Activated CD4-positive, CD25-positive, alpha-beta regulatory T cell treated with anti-CD3 and anti-CD28 coated beads, Interleukin-2, amount 50 U/mL, for 72 hours (primary cell): ENCODE results near the gene FRMD7.
"Not testable (repeated sequence)": the region's sequence is repeated elsewhere in the genome, so short reads cannot be mapped to it uniquely, and the experiment has no call there.

Source experiments
- DNase-seq: peaks from one replicate; pipeline ENCODE4 v3.0.0; 2021

Gene FRMD7

DNA sequence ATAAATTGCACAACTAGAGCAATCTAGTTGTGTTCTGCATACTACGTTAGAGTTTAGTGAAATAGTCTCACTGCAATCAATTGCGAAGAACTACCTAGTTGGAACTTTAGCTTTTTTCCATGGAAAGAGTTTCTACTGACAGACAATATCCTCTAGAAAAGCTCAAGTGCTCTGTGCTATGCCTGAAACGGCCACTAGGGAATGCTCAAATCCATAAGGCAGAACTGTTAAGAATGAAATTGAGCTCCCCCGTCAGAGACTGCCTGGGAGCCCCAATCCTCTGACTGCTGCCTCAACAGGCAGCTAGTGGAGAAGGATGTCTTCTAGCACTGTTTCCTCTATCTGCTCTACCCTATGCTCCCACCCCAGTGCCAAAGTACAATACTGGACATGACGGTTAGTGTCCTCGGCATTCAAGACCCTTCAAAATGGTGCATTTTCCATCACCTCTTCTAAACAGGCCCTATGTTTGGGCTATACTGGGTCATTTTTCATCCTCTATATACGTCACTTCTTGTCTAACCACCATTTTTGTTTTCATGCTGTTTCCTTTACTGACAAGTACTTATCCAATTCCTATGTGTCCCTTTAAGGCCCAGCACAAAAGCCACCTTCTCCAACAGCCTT is 35.3 kb downstream of the FRMD7 start:
- peak; percentile 32 for DNase-seq

DNA sequence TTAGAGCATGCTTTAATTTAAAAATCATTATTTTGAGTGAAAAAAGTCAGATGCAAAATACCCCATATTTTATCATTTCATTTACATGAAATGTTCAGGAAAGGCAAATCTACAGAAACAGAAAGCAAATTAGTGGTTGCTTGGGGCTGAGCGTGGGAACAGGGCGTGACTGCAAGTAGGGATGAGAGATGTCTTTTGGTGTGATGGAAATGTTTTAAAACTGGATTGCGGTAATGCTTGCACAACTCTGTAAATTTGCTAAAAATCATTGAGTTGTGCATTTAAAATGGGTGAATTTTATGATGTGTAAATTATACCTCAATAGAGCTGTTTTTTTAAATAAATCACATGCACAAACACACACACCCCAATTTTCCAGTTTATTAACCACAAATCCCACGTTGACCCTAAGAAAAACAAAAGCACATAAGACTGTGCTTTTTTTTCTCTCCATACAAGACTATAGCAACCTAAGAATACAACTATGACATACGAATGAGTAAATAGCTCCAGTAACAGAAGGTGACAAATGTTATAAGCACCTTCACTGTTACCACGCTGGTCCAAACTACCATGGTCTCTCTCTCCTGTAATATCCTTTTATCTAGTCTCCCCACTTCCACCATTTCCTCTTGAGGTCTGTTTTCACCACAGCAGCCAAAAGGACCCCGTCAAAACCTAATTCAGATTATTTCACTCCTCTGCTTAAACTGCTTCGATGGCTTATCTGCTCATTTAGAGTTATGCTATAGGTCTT is 37.2 kb downstream of the FRMD7 start:
- no peak for DNase-seq

DNA sequence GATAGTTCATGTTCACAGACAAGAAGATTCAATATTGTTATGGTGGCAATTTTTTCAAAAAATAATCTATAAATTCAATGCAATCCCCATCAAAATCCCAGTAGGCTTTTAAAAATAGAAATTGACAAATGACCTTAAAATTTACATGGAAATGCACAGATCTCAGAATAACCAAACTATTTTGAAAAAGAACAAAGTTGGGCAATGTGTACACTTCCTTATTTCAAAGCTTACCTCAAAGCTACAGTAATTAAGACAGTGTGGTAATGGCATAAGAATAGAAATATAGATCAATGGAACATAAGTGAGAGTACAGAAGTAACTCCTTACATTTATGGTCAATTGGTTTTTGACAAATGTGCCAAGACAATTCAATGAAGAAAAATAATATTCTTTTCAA is 39.0 kb downstream of the FRMD7 start:
- DNase-seq: no peak

DNA sequence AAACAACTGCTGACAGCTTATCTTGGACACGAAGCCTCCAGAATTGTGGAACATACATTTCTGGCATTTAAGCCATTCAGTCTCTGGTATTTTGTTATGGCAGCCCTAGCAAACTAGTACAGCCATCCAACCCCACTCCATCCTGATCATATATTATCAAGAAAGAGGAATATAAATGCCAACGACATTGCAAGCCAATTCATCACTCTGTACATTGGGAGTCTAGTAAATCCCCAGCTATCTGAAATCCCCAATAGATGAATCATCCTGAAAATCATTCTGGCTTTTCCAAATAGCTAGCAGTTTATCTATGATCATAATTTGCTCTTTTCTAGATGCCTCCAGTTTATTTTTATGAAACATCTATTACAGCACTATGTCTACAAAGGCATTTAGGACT is 41.1 kb downstream of the FRMD7 start:
- no peak for DNase-seq

DNA sequence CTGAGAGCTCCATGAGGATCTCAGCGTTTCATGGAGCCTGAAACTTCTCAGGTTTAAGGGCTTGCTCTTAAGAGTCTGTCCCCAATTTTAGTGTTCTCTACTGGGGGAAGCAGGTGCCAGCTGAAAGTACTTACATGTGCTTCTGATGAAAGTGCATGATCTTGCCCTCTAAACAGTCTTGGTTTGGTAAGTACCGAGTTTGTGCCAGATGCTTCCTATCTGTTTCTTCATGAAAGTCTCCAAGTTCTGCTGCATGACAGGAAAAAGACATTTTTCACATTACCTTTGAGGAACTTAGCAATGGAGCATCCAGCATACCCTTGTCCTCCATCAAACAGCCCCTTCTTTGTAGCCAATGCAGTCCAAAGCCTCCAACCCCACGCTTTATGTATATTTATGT is 42.0 kb downstream of the FRMD7 start:
- DNase-seq: no peak

DNA sequence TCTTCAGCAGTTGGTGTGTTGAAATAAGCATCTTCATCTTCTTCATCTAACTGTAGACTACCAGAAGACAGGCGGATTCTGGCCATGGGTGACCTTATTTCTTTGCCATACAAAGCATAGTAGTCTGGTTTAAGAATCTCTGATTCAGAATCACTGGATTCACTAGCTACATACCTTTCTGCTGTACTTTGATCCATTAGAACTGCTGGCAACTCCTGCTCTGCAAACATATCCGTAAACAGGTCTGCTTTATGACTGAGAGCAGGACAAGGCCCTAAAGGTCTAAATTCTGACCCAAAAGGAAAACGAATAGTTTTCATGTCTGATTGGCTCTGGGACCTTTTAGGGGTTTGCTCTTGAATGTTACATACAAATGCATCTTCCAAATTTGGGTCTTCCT is 49.9 kb downstream of the FRMD7 start:
- no peak for DNase-seq

DNA sequence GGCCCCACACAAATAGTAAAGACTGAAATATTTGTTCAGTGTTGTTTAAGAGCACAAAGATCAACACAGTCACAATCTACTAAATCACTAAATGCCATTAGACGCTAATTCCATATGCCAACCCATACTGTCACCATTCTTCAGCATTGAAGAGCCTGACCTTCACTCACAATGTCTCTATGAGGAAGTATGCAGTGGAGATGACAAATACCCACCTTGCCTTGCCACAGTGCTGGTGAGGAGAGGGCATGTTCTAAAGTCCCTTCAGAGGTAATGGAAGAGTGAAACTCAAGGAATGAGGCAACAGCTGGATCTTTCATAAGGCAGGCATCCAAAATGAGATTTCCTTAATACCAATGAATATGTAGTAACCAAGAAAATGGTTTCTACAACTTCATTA is 50.4 kb downstream of the FRMD7 start:
- DNase-seq: no peak

DNA sequence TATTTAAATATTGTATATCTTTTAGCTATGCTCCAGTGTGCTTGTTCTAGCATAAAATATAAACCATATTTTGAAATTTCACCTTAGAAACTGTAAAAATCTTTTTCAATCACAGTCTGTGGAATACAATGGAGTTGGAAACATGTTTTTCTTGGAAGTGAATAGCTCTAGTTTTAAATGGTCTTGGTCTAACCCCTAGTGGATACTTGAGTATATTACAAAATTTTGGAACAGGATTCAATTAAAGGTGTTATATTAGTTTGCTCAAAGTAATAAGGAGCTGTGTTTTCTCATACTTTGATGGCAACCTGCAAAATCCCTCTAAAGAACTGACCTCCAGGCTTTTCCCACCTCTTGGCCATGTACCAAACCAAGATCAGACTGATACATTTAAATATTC is 56.6 kb downstream of the FRMD7 start:
- no peak for DNase-seq

DNA sequence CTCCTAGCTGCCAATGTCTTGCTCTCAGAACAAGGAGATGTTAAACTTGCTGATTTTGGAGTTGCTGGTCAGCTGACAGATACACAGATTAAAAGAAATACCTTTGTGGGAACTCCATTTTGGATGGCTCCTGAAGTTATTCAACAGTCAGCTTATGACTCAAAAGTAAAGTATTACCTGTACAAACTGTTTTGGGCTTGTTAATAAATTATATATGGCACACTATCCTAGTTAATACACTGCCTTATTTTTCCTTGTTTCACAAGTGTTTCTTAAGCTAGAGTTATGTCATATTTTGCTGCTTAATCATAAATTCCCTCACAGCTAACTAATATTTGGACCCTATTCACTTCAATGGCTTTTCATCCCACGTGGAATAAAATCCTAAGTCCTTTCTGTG is 59.4 kb downstream of the FRMD7 start:
- DNase-seq: no peak

DNA sequence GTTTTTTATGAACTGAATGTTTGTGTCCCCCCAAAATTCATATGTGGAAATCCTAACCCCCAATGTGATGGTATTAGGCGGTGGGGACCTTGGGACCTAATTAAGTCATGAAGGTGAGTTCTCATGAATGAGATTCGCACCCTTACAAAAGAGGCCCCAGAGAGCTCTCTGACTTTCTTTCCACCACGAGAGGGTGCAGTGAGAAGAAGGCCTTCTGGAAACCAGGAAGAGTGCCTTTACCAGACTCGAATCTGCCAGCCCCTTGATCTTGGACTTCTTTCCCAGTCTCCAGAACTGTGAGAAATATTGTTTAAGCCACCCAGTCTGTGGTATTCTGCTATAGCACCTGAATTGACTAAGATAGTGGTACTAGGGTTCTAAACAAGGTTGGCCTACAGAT is 64.0 kb downstream of the FRMD7 start:
- DNase-seq: no peak

DNA sequence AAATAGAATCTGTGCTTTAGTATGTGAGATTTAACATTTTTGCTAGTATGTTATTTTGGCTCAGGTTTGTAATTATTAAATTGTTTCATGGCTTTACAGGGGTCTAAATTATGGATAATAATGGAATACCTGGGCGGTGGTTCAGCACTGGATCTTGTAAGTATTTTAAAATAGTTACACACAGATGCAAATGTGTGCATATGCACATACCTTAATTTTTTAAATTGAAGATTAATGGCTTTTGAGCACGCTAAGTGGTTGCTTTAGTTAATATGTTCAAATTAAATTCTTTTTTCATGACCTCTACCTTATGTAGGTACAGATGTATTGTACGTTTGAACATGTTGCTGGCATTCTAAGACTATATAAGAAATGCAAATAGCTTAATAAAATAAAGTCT is 64.5 kb downstream of the FRMD7 start:
- DNase-seq: no peak

DNA sequence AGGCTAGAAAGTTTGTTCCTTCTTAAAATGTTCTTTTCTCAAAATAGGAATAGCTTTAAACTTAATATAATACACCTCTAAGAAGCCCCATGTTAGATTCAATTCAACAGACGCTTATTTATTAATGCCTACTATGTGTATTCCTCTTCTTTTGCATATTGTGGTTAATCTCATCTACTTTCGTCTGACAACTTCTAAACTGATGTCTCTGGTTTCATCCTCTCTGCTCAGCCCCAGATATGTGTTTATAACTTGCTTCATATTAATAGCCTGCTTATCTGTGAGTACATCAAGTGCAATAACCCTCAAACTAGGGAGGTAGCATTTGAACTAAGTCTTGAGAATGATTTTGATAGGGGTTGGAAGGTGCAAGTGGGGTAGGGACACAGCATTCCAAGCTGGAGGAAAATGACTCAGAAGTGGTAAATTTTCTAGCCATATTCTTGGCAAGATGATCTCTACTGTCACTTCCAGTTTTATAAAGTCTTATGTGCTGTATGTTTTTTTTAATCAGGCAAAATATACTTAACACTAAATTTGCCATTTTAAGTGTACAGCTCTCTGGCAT is 67.8 kb downstream of the FRMD7 start:
- no peak for DNase-seq

DNA sequence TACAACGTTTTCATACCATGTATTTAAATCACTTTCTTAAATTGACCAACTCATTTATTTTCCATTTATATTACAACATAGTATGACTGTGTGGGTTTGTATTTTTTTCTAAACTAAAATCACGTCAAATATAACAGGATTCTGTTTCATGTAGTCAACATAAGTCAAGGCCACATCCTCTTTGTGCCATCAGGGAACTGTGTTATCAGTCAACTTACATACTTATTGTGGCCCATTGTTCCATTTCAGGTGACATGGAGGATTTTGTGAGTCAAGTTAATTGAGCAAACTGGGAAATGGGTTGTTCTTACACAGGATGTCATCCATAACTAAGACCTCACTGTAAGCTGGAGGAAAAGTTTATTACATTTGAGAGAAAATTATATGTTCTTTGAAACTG is 68.8 kb downstream of the FRMD7 start:
- DNase-seq: no peak

DNA sequence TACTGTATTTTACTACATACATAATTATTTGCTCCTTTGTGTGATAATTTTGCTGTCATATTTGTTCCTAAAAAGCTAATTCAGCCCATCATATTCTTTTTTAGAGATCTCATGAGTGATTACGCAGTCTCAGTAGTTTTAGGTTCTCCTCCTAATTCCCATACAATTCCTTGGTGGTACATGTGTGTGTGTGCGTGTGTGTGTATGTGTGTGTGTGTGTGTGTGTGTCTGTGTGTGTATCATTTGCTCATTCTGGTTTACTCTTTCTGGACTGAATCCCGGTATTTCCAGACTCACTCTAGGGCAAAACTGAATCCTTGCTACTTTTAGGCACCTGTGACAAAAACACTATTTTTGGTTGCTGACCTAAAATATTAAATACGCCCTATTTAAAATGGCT is 69.8 kb downstream of the FRMD7 start:
- DNase-seq: no peak

DNA sequence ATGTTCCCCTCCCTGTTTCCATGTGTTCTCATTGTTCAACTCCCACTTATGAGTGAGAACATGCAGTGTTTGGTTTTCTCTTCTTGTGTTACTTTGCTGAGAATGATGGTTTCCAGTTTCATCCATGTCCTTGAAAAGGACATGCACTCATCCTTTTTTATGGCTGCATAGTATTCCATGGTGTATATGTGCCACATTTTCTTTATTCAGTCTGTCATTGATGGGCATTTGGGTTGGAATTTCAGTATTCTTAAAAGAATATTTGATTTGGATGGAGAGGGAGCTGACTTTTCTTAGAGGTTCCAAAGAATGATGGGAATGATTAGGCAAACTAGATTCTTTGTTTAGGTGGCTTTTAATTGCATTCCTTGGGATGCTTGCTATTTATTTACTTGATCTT is 76.0 kb downstream of the FRMD7 start:
- DNase-seq: not testable (repeated sequence)

DNA sequence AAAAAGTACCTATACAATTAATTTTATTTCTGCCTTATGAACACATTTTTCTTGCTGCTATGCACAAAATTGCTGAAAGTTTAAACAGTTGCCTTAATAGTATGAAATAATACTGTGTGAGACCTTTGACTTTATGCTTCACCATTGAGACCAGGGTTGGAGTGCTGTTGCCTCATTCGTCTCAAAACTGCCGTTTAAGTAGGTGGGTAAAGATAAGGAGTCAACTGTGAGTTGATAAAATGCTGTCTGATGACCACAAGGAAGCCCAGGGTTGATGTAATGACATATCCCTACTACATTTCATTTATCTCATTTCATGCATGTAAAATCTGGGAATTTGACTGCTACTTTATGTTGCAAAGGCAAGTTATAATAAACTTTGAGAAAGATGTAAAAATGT is 81.3 kb downstream of the FRMD7 start:
- no peak for DNase-seq

DNA sequence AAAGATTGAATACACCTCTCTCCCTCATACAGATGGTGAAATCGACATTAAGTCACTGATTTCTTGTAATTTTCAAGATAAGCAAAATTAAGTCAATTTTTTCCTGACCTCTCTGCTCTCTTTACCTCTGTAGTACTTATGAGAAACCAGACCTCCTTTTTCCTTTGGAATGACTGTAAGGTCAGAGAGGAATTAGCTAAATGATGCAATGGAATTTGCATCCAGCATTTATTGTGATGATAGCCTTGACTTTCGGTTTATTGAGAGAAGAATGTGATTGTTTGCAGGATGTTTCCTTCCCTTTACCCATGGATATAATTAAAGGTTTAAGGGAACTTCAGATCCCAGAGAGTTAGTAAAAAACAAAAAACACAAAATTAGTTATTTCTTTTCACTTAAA is 82.4 kb downstream of the FRMD7 start:
- no peak for DNase-seq

DNA sequence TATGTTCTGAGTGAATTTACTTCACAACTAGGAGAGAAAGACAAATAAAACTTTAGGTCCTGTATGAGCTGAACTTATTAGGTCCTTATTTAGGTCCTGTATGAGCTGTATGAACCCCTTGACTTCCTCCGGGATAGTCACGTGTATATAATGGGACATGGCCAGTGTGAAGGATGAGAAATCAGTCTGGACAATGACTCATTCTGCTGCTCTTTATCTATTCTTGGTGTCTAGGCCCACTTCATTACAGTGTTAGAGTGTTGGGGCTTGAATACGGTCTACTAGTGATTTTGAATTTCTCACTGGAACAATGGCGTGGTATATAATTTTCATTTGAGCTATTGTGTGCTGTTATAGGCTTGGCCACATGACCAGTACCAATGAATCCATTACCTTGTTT is 82.9 kb downstream of the FRMD7 start:
- no peak for DNase-seq

DNA sequence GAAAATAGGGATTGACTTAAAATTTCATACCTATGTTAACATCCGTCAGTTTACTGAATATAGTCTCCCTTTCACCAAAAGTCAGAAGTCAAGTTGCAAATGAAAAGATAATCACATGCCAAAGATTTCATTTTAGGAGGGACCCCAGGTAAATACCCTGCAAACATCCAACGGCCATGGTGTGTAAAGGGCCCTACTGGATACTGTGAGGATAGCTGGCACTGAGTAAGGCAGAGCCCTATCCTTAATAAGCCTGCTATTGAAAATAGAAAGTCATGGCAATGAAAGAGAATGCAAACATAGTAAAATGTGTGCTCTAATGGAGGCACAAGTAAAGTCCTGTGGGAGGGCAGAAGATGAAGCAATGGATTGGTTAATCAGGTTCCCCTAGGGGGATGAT is 83.8 kb downstream of the FRMD7 start:
- no peak for DNase-seq

DNA sequence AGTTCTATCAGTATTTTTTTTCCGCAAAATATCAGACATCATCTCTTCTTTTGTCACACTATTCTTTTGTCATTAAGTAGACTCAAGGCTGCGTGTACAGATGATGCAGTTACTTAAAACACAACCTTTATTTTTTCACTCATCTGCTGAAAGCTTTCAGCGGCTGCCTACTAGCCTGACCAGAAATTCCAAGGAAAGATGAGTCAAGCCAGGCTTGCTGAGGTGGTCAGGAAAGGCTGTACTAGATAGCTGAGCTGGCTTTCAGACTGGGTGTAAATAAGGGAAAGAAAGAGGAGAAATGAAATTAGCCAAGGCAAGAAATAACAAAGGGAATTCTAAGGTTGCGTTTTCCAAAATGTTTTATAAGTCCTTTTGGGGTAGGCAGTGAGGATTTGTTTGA is 86.8 kb downstream of the FRMD7 start:
- no peak for DNase-seq

DNA sequence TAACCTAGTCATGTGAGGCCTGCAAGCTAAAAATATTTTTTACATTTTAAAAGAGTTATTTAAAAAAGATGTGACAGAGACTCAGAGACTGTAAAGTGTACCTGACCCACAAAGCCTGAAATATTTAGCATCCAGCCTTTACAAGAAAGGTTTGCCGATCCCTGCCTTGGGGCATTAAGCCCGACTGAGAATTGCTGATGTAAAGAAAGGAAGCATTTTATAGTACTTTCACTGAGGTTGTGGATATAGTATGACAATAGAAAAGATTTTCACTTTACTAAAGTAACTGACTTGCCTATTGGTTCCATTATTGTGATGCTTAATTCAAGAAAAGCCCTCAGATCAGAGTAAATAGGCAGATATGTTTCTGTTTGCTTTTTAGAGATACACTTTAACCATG is 87.8 kb downstream of the FRMD7 start:
- DNase-seq: no peak

DNA sequence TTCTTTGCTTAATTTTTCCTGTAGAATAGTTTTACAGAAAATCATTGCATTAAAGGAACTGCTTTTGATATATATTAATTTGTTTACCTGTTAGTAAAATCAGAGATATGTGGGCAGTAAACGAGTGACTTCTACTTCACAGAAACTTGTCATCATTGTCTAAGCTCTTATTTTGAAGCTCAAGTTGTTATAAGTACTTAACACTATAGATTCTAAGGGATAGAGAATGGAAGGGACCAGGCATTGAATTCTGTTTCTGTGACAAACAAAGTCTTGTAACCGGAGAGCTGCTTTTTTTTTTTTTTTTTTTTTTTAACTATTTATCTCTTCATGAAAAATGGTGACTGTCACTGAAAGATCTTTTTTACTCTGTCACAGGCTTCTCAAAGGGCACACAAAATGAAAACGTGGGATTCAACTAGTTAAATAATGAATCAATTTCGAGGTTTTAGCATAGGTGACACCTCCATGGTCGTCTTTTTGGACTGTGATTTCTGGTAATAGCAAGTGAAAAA is 90.3 kb downstream of the FRMD7 start:
- no peak for DNase-seq

DNA sequence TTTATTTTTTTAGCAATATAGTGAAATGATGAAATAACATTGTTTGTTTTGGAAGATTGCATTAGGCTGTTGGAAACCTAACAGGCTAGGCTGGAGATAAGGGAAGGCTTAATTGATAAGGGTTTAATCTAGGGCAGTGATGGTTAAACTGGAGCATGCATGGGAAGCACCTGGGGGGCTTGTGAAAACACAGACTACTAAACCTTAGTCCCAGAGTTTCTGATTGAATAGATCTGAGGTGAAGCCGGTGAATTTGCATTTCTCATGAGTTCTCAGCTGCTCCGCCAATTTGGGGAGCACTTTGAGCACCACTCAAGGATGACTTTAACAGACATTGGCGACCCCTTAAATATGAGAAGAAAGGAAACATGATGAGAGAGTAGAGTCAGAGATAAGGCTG is 93.2 kb downstream of the FRMD7 start:
- DNase-seq: no peak

DNA sequence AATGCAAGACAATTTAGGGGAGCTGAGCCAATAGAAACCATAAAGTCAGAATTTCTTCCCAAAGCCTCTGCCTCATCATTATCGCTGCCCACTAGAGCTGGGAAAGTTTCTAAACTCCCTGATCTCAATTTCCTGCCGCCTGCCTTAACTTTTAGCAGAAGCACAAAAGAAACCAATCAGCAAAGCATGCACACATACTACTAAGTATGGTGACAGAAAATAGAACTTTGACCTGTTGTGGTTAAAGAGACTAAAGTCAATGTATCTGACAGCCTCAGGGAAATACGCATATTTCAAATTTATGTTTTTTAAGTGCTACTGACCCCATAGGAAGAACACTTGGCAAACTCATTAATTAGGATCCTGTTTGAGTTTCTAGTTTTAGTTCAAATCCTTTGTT is 94.7 kb downstream of the FRMD7 start:
- no peak for DNase-seq

DNA sequence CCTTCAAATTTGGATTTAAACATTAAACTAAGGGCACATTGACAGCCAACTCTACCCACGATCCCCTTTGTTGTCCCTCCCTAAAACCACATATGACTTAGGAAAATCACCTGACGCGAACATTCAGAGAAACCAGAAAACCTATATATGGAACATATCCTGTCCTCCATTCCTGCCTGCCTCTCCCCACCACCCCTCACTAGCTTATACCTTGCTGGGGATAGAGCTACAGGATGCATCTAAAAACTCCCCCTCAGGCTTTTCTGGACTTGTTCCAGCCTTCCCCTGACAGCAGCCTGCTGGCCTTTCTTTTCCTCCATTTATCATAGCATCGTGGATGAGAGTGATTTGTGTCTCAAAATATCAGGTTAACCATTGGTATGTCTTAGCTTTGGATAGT is 96.0 kb downstream of the FRMD7 start:
- no peak for DNase-seq
